NCI-H1092 (cell line): ENCODE results near the gene MRPL55.

Experiments used
- DNase-seq: peaks from one replicate; lab custom pipeline; 2025; lab: John Stamatoyannopoulos, UW

Gene MRPL55

DNA sequence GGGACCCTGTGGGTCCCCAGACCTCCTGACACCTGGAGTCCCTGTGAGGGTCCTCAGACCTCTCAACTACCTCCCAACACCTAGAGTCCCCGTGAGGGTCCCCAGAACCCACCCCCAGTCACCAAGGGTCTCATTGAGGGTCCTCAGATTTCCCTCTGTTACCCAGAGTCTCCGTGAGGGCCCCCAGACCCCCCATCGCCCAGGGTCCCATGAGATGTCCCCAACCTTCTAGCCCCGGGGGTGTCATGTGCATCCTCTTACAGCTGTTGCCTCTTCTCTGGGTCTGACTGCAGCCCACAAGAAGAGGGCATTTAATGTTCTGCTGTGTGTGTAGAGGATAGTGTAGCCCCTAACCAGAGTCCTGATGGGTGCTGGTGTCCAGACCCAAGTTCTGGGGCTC, 38.7 kb upstream of the MRPL55 start:
- no peak for DNase-seq

DNA sequence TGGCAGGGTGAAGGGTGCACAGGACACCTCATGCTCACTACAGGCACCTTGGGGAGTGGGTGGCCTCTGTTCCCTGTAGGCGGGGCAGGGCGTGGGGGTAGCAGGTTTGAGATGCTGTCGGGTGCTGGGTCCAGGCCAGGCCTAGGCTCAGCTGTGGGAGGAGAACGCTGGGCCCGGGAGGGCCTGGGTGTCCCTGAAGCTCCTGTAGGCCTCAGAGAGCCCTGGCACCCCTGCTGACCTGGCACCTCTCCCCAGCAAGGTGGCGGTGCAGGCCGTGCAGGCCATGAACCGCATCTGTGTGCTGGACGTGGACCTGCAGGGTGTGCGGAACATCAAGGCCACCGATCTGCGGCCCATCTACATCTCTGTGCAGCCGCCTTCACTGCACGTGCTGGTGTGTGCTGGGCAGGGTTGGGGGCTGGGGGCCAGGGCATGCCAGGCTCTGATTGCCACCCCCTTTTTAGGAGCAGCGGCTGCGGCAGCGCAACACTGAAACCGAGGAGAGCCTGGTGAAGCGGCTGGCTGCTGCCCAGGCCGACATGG, 38.1 kb upstream of the MRPL55 start:
- DNase-seq: no peak

DNA sequence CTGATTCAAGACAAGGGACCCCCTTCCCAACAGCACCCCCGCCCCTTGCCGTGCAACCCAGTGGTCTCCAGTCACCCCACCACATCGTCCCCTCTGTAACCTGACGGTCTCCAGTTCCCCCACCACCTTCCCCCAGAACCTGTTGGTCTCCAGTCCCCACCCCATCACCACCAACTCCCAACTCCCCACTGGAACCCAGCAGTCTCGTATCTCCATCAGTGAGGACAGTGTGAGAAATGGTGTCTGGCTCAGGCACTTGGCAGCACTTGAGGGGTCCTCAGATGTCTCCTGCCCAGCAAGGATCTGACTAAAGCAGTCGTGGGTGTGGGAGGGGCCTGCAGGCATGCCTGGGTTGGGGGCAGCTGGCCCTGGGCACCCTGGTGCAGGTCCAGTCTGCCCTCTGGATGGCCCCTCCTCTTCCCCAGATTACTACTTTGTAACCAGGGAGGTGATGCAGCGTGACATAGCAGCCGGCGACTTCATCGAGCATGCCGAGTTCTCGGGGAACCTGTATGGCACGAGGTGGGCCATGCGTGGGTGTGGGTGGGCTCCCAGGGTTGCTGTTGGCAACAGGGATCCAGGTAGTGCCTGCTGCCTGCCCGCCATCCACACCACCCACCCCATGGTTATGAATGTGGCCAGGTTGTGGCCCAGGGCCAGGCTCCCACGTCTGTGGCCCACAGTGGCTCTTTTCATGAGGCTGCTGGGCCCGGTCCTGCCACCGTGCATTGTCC, 37.5 kb upstream of the MRPL55 start:
- no peak for DNase-seq

DNA sequence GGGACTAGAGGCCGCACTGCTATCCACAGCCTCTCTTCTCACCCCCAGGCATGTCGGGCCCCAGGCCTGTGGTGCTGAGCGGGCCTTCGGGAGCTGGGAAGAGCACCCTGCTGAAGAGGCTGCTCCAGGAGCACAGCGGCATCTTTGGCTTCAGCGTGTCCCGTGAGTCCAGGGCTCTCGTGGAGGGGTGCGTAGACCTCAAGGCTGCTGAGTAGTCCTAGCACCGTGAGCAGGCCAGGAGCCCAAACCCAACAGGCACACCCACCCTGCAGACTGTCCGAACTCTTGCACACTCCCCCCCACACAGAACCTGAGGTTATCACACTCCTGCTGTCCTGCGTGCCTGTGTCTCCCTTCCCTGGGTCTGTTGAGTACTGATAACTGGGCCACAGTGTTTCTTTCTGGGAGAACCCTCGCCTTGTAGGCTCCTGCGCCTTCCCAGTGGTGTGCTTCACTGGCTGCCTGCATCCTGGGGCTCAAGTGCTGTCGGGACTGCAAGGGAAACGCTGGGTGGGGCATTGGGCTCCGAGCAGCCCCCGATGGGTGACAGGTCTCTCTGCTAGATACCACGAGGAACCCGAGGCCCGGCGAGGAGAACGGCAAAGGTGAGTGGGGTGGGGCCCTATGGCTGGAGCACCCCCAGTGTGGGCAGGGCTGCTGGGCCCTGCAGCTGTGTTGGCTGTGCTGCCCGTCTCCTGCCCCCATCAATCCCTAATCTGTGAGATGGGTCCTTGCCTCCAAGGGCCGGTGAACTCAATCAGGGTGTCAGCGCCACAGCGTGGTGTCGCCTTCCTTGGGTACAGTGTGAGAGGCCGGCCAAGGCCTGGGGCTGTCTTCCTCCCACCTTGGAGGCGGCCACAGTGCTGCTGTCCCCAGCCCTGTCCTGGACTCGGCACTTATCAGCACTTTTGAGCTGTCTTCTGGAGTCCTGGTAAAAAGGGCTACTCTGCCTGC, 36.6 kb upstream of the MRPL55 start:
- DNase-seq: no peak

DNA sequence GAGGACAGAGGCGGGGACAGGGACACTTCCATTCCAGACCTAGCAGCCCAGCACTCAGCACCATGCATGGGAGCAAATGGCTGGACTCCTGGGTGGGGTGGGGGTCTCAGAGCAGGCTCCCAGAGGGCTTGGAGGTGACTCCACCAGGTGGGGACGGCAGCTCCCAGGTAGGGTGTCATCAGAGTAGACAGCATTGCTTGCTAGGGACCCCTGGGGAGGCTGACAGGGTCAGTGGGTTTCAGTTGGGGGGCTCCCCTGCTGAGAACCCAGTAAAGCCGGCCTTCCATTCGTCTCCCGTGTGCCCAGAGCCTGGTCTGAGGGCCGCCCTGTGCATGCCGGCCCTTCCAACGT, 35.9 kb upstream of the MRPL55 start:
- no peak for DNase-seq

DNA sequence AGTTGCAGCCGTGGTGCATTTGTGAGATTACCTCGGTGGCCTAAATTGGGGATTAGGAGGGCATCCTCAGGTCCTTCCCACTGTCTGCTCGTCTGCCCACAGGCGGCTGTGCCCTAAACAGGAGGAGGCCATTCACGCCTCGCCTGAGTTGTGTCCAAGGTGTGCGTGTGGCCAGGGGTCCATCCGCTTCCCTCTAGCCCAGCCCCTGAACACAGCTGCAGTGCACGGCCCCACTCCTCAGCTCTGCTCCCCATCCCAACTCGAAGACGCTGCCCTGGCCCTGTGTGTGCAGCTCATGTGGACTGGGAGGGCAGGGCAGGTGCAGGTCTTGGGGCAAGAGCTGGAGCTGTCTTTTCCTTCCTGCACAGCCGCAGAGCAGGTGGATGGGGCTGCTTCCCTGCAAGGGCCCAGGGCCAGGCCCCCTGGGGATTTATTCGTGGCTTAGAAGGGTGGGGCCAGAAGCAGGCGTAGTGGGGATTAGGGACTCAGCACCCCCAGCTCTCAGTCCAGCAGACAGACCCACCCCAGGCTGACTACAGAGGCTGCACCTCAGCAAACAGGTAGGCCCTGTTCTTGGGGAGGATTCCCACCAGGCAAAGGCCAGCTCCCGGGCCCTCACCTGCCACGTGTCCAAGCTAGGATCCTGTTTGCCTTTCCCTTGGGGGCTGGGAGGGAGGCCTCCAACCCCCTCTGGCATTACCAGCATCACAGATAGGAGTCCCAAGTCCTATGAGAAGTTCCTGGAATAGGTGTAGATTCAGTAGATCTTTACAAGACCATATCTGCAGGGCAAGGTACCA, 35.3 kb upstream of the MRPL55 start:
- DNase-seq: no peak

DNA sequence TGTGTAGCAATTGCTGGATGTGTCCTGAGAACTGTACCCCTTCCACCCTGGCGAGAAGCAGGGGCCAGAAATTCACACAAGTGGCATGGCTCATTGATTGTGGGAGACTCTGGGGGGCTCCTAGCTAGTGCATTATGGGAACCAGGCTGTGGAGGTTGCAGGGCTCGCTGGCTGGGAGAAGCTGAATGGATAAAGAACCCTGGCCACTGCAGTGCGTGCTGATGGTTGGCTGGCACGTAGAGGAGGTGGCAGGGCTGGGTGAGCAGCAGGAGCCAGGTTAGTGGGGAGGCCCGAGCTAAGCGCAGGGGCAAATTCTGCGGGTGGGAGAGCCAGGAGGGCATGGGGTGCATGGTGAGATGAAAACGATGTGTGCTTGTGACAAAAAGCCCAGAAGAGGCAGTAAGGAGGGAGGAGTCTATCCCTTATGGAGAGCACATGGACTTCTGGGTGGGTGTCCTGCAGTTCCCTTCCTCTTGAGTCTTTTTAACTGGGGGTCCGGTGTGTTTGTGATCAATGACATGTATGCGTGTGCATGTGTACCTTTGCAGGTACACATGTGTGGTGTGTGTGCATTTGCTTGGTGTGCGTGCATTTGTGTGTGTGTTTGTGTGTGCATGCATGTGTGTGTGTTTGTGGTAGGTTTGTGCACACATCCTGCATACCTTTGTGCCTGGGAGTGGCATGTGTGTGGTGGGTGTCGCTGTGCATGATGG, 34.5 kb upstream of the MRPL55 start:
- no peak for DNase-seq

DNA sequence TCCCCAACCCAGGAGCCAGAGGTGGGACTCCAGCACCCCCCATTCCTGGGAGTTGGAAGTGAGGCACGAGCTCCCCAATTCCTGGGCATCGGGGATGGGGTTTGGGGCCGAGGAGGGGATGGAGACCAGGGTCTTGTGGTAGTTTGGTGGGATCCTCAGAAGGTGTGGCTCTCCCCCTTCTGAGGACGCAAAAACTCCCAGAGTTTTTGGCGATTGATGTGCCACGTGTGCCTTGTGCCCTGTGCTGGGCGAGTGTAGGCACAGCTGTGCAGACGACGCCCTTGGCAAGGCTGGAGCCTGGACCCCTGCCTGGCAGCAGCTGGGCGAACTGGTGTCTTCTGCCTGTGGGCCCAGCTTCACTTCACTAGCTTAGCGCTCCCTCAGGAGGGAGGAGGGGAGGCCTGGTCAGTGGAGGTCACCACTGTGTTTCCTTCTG, 33.6 kb upstream of the MRPL55 start:
- no peak for DNase-seq

DNA sequence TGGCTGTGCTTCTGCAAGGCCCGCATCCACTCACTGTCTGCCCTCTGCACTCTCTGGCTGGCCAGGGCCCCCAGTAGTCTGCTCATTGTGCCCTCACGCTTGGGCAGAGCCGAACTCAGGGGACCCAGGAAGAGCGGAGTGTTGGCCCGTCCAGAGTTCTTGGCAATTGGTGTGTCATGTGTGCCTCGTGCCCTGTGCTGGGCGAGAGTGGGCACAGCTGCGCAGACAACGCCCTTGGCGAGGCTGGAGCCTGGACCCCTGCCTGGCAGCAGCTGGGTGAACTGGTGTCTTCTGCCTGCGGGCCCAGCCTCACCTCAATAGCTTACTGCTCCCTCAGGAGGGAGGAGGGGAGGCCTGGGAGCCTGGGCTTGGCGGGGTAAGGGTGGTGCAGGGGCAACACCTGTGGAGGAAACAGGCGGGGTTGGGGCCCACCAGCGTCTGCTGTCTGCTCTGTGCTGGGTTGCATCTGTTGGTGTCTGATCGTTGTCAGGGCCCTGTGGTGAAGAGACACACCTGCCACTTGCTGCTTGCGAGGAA, 33.1 kb upstream of the MRPL55 start:
- DNase-seq: no peak

DNA sequence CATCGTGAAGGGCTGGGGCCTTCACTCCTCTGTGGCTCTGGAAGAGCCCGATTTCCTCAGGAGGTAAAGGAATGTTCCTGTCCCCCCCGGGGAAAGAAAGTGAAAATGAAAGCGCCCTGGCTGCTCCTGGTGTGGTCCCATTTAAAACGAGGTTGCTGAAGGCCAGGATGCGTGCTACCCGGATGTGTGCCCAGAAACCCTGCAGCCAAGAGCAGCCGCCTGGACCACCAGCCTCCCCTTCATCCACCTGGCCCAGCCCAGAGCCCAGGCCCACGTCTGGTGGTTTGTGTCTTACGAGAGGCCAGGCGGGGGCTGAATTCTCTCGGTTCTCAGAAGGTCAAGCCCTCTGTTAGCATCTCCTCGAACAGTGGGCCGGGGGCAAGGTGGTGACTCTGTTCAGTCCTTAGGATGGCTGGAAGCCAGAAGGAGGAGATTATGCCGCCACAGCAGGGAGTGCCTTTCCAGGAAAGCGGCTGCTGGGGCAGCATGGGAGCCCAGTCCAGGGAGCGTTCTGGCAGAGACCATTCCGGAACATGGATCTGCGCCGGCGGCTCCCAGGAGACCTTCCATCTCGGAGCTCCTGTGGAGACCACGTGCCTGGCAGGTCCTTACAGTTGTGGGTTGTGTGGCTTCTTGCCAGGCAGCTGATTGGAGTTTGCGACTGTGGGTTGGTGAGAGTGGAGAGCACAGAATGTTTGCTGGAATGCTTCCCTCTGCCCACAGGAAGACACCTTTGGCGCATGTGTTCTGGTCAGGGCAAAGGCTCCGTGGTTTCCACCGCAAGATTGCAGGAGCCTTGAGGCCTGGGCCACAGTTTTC, 32.3 kb upstream of the MRPL55 start:
- DNase-seq: no peak

DNA sequence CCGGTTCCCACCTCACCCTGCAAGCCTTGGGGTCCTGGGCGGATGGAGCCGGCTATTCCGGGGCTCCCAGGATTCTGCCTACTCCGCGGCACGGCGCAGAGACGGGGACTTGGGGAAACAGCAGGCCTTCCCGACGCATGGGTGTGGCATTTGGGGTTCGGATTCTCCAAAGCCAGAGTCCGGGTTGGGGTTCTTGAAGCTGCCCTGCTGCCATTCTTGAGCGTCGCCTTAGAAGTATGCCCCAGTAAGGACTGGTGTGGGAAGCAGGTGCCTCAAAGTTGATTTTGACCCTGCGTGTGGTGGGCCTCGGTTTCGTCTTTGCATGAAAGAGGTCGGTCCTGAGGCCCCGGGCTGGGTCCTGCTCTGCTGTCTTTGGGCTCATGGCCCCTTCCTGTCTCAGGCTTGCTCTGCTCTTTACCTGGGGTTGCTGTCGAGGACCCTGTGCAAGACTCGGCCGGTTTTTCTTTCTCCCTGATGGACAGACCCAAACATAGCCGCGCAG, 31.7 kb upstream of the MRPL55 start:
- no peak for DNase-seq

DNA sequence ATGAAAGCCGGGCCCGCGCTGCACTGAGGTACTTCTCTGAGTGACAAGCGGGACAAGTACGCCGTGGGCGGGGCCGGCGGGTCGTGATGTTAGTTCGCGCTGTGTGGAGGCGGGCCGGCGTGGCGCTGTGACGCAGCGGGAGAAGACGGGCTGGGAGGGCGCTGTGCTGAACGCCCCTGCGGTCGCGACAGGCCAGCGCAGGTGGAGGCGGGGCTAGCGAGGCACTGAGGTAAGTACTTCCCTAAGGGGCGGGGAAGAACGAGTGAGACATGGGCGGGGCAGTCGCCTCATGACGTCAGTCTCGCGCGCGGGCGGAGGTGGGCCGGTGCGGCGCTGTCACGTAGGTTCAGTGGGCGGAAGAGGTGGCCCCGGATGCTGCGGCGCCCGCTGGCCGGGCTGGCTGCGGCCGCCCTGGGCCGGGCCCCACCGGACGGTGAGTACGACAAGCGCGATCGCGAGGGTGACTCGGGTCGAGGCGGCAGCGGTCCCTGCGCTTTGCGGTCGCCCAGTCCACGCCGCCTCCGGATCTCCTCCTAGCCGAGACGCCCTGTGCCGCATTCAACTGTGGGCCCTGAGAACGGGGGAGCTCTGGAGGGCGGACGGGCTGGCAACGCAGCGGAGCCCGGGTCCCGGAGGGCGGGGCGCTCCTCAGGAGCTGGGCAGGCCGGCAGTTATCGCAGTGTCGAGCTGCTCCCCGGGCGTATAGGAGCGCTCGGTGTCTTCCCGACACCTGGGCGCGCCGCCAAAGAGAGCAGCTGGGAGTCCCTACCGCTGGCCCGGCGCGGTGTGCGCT, 31.0 kb upstream of the MRPL55 start, which contains the start of gene GUK1:
Gene GUK1 (plus strand): TSS at position 349 of the 793 bp plus-strand sequence. CDS start 24 bp downstream, at position 373.
- peak; percentile 99 for DNase-seq

DNA sequence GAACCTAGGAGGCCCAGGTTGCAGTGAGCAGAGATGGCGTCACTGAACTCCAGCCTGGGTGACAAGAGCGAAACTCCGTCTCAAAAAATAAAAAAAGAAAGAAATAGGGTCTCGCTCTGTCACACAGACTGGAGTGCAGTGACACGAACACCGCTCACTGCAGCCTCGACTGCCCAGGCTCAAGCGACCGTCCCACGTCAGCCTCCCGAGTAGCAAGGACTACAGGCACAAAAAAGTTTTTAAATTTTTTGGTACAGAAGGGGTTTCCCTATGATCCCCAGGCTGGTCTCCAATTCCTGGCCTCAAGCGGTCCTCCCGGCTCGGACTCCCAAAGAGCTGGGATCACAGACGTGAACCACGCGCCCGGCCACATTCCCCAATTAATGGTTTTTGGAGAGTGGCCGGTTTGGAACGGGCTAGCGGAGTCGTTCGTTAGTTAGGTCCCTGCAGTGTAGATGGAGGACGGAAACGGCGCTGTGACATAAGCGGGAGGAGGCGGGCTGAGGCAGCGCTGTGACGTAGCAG, 30.4 kb upstream of the MRPL55 start:
- no peak for DNase-seq

DNA sequence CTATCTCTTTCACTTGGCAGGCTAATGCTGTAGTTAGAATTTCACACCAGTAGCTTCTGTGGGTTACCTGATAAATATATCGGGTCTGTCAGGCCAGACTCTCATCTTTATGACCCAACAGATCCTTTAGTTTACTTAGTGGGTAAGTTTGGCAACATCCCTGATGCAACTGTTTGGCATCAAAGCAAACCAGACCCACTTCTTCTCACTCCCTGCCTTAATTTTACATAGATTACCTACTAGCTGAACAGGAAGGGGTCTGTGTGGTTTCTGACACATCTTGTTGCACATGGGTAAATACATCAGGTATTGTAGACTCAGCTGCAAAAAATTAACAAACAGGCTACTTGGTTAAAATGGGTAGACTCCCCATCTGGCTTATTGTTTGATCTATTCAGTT, 27.8 kb upstream of the MRPL55 start:
- no peak for DNase-seq

DNA sequence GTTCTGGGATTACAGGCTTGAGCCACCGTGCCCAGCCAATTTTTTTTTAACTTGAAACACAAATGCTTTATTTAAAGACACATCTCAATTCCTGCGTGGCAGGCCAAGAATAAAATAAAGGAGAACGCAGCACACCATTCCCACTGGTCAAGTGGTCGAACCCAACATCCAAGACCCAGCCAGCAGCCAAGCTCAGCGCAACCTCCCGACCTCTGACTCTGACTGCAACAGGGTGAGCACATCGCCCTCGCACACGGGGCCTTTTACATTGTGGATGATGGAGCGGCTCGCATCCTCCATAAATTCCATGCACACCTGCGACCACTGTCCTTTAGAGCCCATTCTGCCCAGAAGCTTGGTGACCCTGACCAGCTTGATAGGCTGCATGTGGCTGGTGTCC, 25.5 kb upstream of the MRPL55 start:
- no peak for DNase-seq

DNA sequence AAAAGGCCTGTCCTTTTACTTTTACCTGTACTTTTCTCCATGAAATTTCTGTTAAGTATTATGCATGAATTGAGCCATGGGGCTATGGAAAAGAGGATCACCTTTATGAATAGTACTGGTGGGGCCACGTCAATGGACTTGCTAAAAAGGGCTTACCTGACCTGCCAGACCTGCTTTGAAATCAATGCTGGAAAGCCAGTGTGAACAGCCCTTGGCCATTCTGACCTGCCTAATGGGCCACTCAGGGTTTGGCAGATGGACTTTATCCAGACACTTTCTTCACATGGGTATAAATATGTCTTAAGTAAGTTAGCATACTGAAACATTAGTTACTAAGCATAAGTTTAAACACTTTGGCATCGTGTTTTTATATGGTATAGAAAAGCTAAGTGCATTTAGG, 22.7 kb upstream of the MRPL55 start:
- DNase-seq: no peak

DNA sequence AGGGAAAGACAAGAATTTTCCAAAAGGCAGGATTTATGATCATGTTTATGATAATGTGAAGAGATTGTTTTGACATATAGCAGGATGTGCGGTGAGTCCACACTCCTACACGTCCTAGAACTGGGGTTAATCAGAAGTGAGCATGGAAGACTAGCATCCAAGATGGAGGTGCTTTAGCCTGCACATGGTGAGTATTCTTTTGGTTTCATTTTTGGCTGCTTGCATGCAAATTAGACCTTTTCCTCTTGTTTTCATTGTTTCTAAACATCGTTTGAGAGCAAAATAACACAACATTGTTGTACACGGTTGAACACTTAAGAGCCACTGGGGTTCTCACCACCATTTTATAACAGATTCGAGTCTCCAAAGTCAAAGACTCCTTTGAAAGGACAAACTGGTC, 16.1 kb upstream of the MRPL55 start:
- DNase-seq: no peak

DNA sequence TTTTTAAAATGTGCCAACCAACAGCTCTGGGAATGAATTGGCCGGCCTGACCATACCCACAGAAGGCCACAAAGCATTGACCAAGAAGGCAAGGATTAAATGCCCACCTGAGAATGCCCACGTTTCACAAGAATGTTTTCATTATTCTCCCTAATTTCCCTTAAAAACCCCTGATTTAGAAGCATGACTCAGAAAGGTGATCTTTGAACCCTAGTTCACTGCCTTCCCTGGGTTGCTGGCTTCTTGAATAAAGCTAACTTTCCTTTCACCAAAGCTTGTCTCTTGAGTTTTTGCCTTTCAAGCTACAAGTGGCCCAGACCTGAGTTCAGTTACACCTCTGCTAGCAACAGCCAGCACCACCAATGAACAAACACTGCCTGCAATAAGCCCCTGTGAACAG, 14.4 kb upstream of the MRPL55 start:
- no peak for DNase-seq

DNA sequence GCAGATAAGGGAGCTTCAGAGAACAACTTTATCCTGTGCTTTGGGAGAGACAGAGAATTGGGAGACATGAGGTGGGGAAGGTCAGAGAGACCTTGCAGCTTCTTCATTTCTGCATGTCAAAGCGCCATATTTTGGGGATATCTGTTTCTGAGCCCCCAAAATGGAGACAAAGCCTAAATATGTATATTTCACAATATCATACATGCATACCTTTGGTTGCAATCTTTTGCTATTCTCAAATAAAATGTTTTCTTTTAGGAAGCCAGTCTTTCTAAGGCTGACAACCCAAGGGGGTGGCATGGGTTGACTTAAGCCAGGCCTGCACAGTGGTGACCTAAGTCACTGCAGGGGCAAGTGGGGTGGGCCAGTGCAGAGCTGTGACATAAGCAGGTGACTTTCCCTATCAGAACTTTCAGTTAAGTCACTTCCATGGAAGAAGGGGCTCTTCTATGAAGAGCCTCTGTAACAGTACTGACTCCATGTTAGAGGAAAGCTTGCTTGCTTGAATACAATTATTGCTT, 13.9 kb upstream of the MRPL55 start:
- no peak for DNase-seq
